Ovary (tissue), 9 donors: Measurements from ENCODE around the gene FLYWCH1. TPM values are rescaled to one million over a fixed set of nuclear protein-coding genes. Genes with fewer than 3 reads are reported as not detected.
"Not testable (repeated sequence)": the region's sequence is repeated elsewhere in the genome, so short reads cannot be mapped to it uniquely, and the experiment has no call there.

ENCODE experiments used
- DNase-seq, 5 donors: peaks; one replicate each; pipeline ENCODE4 v3.0.0-alpha.2; 2019 to 2020
- H3K27ac ChIP-seq, 2 donors: fragments of 200-600 bp; one replicate each; pipeline versions ENCODE4 v1.5.1 to v1.8.0; 2019 to 2022
- H3K27me3 ChIP-seq: fragments of 200-600 bp; one replicate; pipeline ENCODE4 v1.8.0; 2022
- H3K36me3 ChIP-seq: fragments of 200-600 bp; sonication (generic); one replicate; pipeline ENCODE4 v1.5.1; 2019
- H3K4me1 ChIP-seq: one replicate; pipeline ENCODE4 v1.8.1; 2013; ENCODE audit warnings: mild to moderate bottlenecking, moderate library complexity; ENCODE audit not compliant: insufficient read depth
- H3K4me3 ChIP-seq: fragments of 200-600 bp; sonication (generic); one replicate; pipeline ENCODE4 v1.5.1; 2017
- H3K9me3 ChIP-seq, 2 donors: fragments of 200-600 bp in 1 of 2; sonication (generic) in 1 of 2; one replicate each; pipeline versions ENCODE4 v1.5.1 to v1.8.1; 2013 to 2019; ENCODE audit warnings: mild to moderate bottlenecking in 1 of 2, moderate library complexity in 1 of 2
- CTCF ChIP-seq, 3 donors: fragments of 450-650 bp in 2 of 3; fragments of 200-600 bp in 1 of 3; IDR thresholded peaks; one replicate each; pipeline versions ENCODE4 v1.5.1 to v1.8.0; 2016 to 2022; ENCODE audit warnings: antibody characterized with exemption in 3 of 3, mild to moderate bottlenecking in 1 of 3
- EP300 ChIP-seq: sonication (generic); formaldehyde crosslinking; IDR thresholded peaks from one replicate; pipeline ENCODE4 v1.6.1; 2017; ENCODE audit warnings: antibody characterized with exemption
- POLR2A ChIP-seq: fragments of 450-650 bp; IDR thresholded peaks from one replicate; pipeline ENCODE4 v1.6.1; 2017; ENCODE audit warnings: antibody characterized with exemption, mild to moderate bottlenecking, moderate library complexity
- WGBS, 3 donors: extraction: QIAGEN DNeasy Blood & Tissue Kit in 1 of 3; methylation state at CpG; one replicate each; pipeline versions ENCODE4 v1.1.5 to v1.1.7; 2013 to 2017; 5-methylcytosine and 5-hydroxymethylcytosine counted together
- intact Hi-C, 4 donors: fragments of 100-400 bp; cut with DNase I; formaldehyde crosslinking; loops; one replicate each; pipeline versions ENCODE4 v1.11.0 to v1.15.1; 2022 to 2023
- polyA plus RNA-seq, 2 donors: library from polyadenylated mRNA; stranded (reverse); fragments of 200-250 nt in 1 of 2; fragments of 350-450 nt in 1 of 2; fragmentation: Illumina TruSeq in 1 of 2; extraction: RNeasy Lipid Tissue Mini Kit (QIAGEN cat#74804) in 1 of 2; gene quantifications; one replicate each; pipeline ENCODE4 v1.2.3, GENCODE V29; 2013 to 2014
- total RNA-seq, 7 donors: library from RNA; depleted of rRNA in 2 of 7; stranded (reverse); fragments of >200 nt in 2 of 7; fragmentation: NEBNext Ultra II Directional in 3 of 7; extraction: Animal tissue kit (Norgen Biotek cat#: 25700) in 3 of 7; gene quantifications; one replicate each; pipeline versions ENCODE4 v1.1.0 to v1.2.4, GENCODE V29; 2016 to 2023
- donor health status: DM: no; HTN: no; CAD: no; lungs with moderate emphysema.
- donor health status: DM: no; HTN: no; CAD: no.
- donor health status: Bipolar disorder and iron deficiency.
- donor health status: DM: yes; HTN: yes; CAD: no.
- donor health status: DM: no; HTN: no; CAD: no.
- donor health status: DM: yes; HTN: yes; CAD: no.

The FLYWCH1 gene
- total and polyA plus RNA-seq, 9 donors = 2.2 to 66.9 (median 39.0) TPM

- H3K9me3 ChIP-seq = no peaks in the 10 kb centered on the region
- H3K27ac ChIP-seq = no peak overlapping the region
- H3K4me3 ChIP-seq = no peak overlapping the region
- H3K36me3 ChIP-seq = no peaks in the 10 kb centered on the region
- TF ChIP-seq POLR2A (no peak), EP300 (no peak), CTCF (IDR thresholded peaks at IDR 0.05) (no peak)
- intact Hi-C loops = no loop called here
- WGBS, 3 donors = 53 to 63% (median 59%) methylated on average over 2 of the region's 2 CpGs
- DNase-seq = no peak
- H3K27me3 ChIP-seq = no peaks in the 10 kb centered on the region
- H3K4me1 ChIP-seq = no peaks in the 10 kb centered on the region
Observed at GRCh38 chr16:2939968-2940367, 28.2 kb downstream of the FLYWCH1 start.

GRCh38 chr16:2942045-2942444 lies 30.3 kb downstream of the FLYWCH1 start:
- 81 to 85% (median 82%) methylated on average over 4 of the region's 4 CpGs for WGBS, 3 donors
- no peaks in the 10 kb centered on the region for H3K36me3 ChIP-seq

GRCh38 chr16:2943716-2944115 lies 32.0 kb downstream of the FLYWCH1 start:
- DNase-seq, H3K9me3 ChIP-seq, intact Hi-C loops, H3K36me3 ChIP-seq, H3K27me3 ChIP-seq, H3K27ac ChIP-seq, H3K4me1 ChIP-seq, H3K4me3 ChIP-seq: not testable (repeated sequence)
- WGBS, 3 donors = 68 to 88% (median 84%) methylated on average over 12 of the region's 12 CpGs

More at GRCh38 chr16:2942045-2942444, 30.3 kb downstream of the FLYWCH1 start:
- Histone ChIP-seq H3K27ac (no peak overlapping the region), H3K4me1 (no peaks in the 10 kb centered on the region), H3K27me3 (no peaks in the 10 kb centered on the region), H3K9me3 (no peaks in the 10 kb centered on the region), H3K4me3 (no peak overlapping the region)
- DNase-seq = no peak
- intact Hi-C loops = no loop called here
- TF ChIP-seq EP300 (no peak), CTCF (IDR thresholded peaks at IDR 0.05) (no peak), POLR2A (no peak)

- no peak for DNase-seq
- H3K9me3 ChIP-seq = no peaks in the 10 kb centered on the region
- H3K4me3 ChIP-seq = no peak overlapping the region
- TF ChIP-seq EP300 (no peak), POLR2A (no peak), CTCF (IDR thresholded peaks at IDR 0.05) (no peak)
- no peaks in the 10 kb centered on the region for H3K27me3 ChIP-seq
- no peak overlapping the region for H3K27ac ChIP-seq
- intact Hi-C loops = no loop called here
- no peaks in the 10 kb centered on the region for H3K36me3 ChIP-seq
- WGBS, 3 donors = 95% methylated on average over 4 of the region's 4 CpGs
- no peaks in the 10 kb centered on the region for H3K4me1 ChIP-seq
Observed at GRCh38 chr16:2946649-2947048, 34.9 kb downstream of the FLYWCH1 start.

GRCh38 chr16:2948807-2949704 lies 37.3 kb downstream of the FLYWCH1 start:
- Histone ChIP-seq H3K27me3 (no peaks in the 10 kb centered on the region), H3K4me3 (no peak overlapping the region), H3K9me3 (no peaks in the 10 kb centered on the region), H3K4me1 (no peaks in the 10 kb centered on the region), H3K27ac (no peak overlapping the region), H3K36me3 (no peaks in the 10 kb centered on the region)
- peak in 1 of 5 donors; percentile 15 for DNase-seq
- intact Hi-C loops = no loop called here
- WGBS, 3 donors = 73 to 77% (median 74%) methylated on average over 34 to 36 of the region's 36 CpGs
- TF ChIP-seq EP300 (no peak), CTCF (IDR thresholded peaks at IDR 0.05) (no peak), POLR2A (no peak)
